H54 (cell line): Measurements from ENCODE around the gene ANKRD44.

Experiments
- DNase-seq: peaks from one replicate; pipeline ENCODE4 v3.0.0; 2011; ENCODE audit warnings: low spot score, mixed read lengths; ENCODE audit not compliant: insufficient read length
- FAIRE-seq: peaks from 3 replicates; lab custom pipeline; 2011; peaks lifted over from hg19 to GRCh38; lab: Jason Lieb, UNC
- POLR2A ChIP-seq: IDR thresholded peaks from 2 replicates; pipeline ENCODE4 v1.6.1; 2011; ENCODE audit warnings: low read depth, mild to moderate bottlenecking, low read length

ANKRD44 gene

DNA sequence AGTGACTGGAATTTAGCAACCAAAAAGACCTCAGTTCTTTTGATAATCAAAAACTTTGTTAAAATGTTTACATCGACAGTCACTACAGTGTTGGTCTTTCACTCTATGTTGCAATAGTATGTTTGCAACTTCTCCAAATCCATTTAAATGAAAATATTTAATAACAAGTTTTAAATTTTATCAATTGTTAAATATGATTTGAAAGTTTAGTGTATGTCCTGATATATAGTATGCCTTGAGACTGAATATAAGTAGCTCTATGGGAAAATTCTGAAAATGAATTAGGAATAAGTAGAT lies 109.9 kb downstream of the ANKRD44 start:
- no peak for FAIRE-seq
- DNase-seq: no peak
- TF ChIP-seq POLR2A: no peak

DNA sequence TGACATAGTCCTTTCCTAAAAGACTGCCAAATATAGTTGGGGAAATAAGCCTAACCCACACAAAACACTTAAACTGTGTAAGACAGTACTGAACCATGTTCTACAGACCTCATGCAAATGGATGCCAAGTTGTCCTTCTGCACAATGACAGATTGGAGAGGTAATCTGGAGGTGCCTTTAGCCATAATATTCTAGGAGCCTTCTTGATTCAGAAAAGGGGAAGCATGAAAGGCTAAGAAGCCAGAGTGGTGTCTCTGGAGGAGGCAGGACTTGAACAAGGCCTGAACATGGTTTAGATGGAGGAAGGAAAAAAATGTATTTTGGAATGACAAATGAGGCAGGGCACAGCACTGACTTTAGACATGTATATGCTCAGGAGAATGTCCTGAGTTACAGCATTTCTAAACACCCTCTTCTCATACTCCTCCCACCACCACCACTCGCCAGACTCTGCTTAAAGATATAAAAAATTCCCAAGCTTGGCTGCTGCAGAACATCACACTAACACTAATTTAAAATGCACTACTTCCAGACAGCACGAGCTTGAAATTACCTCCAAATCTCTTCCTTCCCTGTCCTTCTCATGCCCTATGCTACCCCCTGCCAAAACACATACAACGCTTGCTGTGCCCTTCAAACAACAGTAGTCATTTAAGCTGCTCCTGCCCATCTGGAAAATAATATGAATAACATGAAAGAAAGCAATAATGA lies 110.4 kb downstream of the ANKRD44 start:
- DNase-seq (no peak), FAIRE-seq (no peak)
- no peak for TF ChIP-seq POLR2A

DNA sequence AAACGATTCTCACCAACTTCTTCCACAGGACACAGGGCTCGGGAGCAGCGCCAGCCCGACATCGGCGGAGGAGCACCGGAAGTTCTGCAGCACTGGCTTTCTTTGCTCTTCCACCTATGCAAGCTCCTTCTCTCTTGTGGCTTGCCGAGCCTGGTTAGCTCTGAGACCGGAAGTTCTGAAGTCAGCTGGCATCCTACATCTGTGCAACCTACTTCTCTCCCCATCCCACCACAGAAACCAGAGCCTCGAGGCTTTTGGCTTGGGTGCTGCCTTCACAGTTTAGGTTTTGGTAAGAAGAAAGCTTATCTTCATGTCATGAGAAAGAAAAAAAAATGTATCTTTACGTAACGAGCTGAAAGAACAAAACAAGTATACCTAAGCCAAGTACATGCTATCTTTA lies 111.7 kb downstream of the ANKRD44 start:
- DNase-seq (no peak), FAIRE-seq (no peak)
- TF ChIP-seq POLR2A: no peak

DNA sequence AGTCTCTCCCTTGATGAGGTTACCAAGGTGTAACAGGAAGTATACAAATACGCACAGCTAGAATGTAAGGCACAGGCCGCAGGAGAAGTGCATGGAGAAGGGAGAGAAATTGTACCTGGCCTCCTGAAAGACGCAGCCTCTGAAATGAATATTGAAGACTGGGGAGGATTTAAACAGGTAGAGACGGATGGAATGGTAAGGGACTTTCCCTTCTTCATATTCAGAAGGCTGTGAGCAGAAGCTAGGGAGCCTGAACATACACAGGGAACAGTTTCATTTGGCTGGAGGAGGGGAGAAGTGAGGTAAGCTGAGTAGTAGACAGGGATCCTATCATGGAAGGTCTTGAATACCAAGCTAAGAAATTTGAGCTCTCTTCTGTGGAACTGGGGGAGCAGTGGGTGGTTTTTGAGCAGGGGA lies 112.7 kb downstream of the ANKRD44 start:
- DNase-seq: no peak
- FAIRE-seq: no peak
- TF ChIP-seq POLR2A: no peak

DNA sequence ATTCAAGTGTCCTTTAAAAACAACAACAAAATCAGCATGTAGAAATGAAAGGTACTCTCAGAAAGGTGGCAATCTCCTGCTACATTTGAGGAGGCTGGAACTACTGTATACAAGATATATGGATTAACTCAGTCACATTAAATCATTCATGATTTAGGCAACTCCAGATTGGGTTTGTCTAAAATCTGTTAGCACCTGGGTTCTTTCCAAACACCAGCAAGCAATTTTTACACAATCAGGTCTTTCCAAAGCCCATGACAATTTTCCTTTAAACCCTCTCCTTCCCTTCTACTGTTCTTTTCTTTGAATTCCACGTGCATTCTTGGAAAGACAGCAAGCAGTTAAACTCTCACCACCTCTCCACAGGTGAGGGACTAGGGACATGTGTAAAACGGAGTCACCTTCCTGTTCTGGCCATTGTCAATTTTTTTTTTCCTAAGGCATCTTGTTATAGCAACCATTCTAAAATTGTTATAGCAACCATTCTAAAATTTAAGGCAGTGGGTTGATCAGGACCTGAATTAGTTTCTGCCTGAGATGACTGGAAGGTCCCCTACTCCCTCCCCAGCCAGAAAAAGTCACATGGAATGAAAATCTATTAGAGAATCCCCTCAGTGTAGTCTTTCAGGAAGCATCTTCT lies 113.9 kb downstream of the ANKRD44 start:
- no peak for TF ChIP-seq POLR2A
- FAIRE-seq (no peak), DNase-seq (no peak)

DNA sequence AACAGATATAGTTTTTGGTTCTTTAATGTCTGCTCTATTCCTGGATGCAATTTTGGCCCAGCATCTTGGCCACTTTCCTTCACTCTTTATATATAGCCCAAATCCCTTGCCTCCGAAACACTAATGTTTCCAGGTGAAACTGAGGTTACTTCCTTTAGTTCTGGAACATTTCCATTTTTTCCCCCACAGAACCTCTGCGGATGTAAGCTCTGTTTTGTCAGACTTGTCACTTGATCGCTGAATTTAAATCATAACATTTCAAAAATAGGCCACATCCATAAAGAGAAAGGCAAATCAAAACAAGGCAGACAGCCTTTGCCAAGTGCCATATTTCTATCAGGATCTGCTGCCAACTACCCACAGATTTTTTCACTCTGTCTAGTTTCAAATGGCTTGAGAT lies 115.1 kb downstream of the ANKRD44 start:
- no peak for TF ChIP-seq POLR2A
- DNase-seq (no peak), FAIRE-seq (no peak)

DNA sequence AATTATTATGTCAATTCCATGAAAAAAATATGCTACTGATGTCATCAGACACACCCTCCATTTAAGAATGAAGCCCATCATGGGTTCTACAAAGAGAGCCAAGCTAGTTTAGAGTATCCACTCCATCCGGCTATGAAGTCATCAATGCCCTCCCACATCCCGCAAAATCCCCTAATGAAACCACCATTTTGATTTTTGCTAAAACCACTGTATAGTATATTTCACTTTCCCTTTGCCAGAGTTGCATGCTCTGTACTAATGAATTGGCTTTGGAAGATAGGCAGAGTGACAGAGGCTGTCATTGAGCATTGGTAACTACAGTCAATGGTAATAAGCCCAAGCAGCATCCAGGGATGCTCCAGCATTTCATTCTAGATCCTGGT lies 118.6 kb downstream of the ANKRD44 start:
- no peak for TF ChIP-seq POLR2A
- DNase-seq: no peak
- no peak for FAIRE-seq

DNA sequence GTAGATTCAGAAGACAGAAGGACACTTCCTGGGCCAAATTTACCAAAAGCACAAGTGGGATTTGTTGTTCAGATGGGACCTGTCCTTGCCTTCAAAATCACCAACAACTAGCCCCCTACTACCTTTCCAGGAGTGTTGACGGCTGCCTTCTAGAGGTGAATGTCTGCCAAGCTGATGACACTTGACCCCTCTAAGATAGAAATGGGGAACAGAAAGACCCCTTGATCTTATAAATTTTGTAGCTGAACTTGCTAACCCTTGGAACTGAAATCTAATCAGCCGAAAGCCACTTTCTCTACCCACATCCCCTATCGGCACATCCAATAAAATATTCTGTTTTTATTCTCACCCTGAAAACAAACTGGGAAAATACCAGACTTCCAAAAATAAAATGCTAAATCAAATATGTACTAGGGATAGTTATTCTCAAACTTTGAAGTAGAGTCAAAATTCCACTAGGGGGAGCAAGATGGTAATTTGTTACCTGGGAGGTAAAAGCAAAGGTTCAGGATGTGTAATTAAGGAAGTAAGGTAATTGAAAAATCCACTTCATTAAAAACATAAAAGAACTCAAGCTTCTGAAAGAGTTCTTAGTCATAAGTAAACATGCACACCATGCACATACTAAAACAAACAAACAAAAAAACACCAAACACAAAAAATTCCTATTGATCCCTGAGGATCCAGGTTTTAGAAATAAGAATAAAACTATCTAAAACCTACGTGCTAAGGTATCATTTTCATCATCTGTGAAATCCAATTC lies 119.2 kb downstream of the ANKRD44 start:
- peak; percentile 71 for FAIRE-seq
- no peak for TF ChIP-seq POLR2A
- DNase-seq: no peak

DNA sequence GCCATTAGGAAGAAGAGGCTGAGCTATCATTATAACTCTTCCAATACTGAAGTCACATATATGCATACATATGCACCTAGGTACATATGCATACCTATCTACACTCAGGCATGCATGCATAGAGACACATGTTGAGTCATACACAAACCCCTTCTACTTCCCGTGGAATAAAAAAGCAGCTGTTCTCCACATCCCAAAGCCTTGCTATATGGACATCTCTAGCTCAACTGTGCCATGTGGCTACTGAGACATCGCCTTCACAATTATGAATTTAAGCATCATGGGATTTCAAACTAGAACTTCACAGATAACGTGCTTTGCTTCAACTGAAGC lies 120.5 kb downstream of the ANKRD44 start:
- TF ChIP-seq POLR2A: no peak
- DNase-seq (no peak), FAIRE-seq (no peak)

DNA sequence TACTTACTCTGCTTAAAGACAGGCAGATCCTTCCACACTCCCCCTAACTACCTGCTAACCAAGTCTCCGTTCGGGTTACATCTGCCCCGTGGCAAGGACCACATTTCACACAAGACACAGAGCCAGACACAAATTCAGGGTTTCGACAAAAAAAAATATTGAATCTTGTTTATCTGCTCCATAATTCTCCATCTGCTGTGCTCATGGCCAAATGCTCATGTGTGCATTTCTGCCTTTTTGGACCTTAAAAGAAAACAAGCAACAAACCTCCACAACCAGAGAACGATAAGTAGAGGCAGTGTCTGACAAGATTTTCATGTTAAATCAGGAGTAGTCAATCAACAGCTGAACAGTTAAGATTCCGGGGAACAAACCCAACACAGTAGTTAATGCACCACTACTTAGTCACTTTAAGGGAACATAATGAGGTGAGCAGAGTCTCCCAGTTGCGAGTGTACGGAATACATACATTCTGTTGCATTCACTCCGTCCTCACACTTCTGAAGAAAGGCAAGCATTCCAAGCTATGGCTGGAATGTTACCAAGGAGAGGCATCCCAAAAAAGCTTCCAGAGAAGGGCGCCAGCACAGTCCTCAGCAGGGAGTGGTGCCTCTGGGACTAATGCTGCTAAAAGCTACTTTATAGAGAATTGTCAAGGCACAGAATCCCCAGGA lies 121.0 kb downstream of the ANKRD44 start:
- TF ChIP-seq POLR2A: no peak
- no peak for FAIRE-seq
- DNase-seq: no peak

DNA sequence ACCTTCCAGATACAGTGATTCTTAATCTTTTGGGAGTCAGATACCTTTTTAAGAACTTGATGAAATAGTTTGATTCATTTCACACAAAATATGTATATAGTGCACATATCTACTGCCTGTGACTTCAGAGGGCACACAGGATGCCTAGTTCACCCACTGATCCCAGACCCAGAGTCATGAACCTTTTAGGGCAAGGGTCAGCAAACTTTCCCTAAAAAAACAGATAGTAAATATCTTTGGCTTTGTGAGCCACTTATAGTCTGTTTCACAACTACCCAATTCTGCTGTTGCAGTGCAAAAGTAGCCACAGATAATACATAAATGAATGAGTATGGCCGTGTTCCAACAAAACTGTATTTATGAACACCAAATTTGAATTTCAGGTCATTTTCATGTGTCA lies 124.9 kb downstream of the ANKRD44 start:
- FAIRE-seq: no peak
- TF ChIP-seq POLR2A: no peak
- DNase-seq: no peak

DNA sequence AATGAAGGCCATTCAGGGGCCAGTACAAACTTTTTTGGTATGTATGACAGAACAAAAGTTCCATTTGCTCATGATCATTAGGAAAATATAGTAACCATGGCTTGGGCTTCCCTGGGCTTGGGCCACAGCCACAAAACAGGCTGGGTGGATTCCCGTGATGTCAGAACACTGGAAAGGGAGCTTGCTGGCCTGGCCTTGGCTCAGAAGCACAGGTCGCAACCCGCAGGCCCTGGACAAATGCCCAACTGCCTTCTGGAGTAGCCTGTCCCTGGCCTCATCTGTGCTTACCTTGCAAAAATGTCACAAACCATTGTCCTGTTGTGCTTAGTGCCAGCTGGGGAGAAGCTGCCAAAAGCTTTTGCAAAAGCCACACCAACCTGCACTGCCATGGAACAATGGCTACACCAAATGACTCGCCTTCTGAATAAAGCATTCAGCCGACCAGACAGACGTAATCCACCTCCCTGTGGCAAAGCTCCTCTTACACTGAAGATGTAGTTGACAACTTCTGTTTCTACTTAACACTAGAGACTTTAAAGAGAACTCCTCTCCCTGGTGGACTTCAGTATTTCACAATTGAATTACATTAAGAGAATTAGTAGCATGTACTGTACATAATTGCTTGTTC lies 125.5 kb downstream of the ANKRD44 start:
- no peak for TF ChIP-seq POLR2A
- DNase-seq (no peak), FAIRE-seq (no peak)

DNA sequence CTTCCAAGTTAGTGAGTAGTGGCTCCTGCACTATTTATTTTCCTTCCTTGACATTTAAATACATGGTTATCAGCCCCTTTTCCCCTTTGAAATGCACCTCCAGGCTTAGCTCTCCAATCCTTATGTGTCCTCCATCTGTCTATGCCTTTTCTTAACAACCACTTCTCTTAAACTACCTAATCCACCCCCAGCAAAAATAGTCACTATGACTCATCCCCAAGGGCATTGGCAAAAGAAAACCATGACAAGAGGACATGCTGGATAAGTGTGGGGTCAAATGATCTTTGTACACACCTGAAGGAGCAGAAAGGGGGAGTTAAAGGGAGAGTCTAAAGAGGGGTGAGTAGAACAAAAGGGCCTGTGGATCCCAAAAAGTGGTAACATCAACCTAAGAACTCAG lies 127.2 kb downstream of the ANKRD44 start:
- DNase-seq (no peak), FAIRE-seq (peak; percentile 15)
- TF ChIP-seq POLR2A: no peak

DNA sequence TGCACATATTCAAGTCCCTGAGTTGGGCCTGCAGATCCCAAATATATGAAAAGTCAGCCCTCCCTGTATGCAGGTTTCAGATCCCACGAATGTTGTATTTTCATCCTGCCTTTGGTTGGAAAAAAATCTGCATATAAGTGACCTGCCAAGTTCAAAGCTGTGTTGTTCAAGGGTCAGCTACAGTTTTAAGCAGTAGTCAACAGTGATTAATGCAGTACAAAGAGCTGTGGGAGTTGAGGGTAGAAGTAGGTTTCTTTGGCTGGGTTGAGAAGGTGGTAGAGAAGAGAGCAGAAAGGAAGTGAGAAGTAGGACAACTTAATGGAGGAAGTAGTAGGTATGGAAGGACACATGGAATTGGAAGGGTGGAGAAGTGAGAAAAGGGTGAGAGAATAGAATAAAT lies 127.9 kb downstream of the ANKRD44 start:
- DNase-seq (no peak), FAIRE-seq (no peak)
- no peak for TF ChIP-seq POLR2A
